Astrocyte of the spinal cord (primary cell): ENCODE data around the gene ECT2L.

Experiments
- DNase-seq: peaks from one replicate; pipeline ENCODE4 v3.0.0; 2011; ENCODE audit warnings: low read depth, low spot score
- H3K4me3 ChIP-seq: 2 replicates; pipeline ENCODE4 v1.5.1; 2011; ENCODE audit warnings: low read depth, mild to moderate bottlenecking, low read length, moderate library complexity
- in situ Hi-C: cut with HindIII; loops from 2 replicates; pipeline ENCODE4 v1.10.0; 2017; ENCODE audit warnings: low sequenced_read_pairs
- TF ChIP-seq, protein P1 (sequence below): IDR thresholded peaks from 2 replicates; pipeline ENCODE4 v1.5.1; 2012; ENCODE audit warnings: low read depth, mild to moderate bottlenecking, low read length, inconsistent platforms

Gene ECT2L

DNA sequence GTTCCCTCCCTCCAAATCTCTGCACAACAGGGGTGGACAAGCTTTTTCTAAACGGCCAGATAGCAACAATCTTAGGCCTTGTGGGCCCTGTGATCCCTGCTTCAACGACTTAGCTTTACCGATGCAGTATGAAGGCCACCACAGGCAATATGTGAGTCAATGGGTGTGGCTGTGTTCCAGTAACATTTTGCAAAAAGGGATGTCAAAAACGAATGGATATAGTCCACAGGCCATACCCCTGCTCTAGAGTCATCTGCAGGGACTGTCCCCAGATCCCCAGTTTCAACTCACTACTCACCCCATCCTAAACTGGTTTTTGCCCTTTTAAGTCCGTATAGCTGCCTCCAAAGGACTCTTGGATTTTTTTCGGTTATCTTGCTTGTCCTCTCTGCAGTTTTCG, 34.4 kb downstream of the ECT2L start:
- DNase-seq, result no peak
- TF ChIP-seq, protein P1, sequence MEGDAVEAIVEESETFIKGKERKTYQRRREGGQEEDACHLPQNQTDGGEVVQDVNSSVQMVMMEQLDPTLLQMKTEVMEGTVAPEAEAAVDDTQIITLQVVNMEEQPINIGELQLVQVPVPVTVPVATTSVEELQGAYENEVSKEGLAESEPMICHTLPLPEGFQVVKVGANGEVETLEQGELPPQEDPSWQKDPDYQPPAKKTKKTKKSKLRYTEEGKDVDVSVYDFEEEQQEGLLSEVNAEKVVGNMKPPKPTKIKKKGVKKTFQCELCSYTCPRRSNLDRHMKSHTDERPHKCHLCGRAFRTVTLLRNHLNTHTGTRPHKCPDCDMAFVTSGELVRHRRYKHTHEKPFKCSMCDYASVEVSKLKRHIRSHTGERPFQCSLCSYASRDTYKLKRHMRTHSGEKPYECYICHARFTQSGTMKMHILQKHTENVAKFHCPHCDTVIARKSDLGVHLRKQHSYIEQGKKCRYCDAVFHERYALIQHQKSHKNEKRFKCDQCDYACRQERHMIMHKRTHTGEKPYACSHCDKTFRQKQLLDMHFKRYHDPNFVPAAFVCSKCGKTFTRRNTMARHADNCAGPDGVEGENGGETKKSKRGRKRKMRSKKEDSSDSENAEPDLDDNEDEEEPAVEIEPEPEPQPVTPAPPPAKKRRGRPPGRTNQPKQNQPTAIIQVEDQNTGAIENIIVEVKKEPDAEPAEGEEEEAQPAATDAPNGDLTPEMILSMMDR, result no peak
- in situ Hi-C loops, result no loop called here
- no peak overlapping the region for H3K4me3 ChIP-seq

DNA sequence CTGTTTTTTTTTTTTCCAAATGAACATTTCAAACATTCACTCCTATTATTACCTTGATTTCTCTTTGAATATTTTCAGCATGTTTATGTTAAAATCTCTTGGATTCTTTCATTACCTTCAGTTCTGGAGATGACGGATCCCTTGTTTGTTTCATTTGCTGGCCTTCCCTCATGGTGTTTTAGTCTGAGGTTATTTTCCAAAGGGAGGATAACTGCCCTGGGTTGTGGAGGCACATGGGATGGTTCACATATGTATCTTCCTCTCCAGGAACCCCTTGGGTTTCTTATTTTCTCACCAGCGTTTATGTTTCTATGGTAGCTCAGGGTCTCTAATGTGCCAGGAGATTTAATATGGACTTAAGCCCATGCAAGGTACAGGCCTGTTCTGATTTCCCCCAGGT, 36.3 kb downstream of the ECT2L start:
- TF ChIP-seq, protein P1, result no peak
- H3K4me3 ChIP-seq, result no peak overlapping the region
- in situ Hi-C loops, result no loop called here
- DNase-seq, result no peak

DNA sequence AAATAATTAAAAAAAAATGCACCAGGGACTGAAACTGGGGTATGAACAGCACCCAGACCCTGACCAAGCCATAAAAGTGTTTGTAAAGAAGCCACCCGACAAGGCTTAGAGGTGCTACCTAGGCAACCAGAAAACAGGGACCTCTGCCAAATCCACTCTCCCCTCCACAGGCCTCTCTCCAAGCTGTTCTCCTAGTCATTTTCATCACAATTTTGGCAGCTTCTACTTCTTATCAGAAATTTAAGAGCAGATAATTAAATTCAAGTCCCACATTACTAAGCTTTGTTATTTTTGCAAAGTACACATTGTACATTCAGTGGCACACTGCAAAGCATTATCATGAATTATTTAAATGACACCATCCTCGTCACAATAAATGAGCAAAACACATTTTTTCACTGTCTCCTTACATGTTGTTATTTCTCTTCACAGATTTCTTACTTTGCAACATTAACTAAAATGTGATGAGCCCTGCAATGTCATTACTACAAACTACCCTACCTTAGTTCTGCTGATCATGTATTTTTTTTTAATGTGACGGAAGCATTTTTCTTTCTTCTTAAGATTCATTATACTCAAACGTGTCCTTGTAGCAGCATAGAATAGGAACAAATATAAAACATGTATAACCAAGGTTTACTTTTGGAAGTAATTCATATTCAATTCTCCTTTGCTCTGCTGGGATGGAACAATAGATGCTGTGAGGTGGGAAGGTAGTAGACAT, 38.1 kb downstream of the ECT2L start:
- in situ Hi-C loops, result no loop called here
- TF ChIP-seq, protein P1, result no peak
- no peak overlapping the region for H3K4me3 ChIP-seq
- DNase-seq, result peak; percentile 38

DNA sequence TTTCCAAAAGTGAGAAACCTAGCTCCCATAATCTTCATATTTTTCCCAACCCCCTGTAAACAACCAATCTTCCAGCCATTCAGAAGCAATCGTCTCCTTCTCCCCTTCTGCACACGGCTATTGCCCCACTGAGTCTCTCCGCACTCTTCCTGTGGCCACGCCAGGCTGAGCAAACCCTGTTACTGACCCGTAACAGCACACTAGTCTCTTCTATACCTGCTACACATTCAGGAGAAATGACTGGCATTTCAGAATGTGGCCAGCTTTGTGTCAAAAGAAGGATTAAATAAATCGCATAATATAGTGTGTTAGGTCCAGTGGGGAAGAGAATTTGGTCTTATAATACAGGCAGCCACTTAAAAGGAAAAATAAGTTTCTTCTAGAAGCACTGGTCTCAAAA, 41.4 kb downstream of the ECT2L start:
- TF ChIP-seq, protein P1, result no peak
- H3K4me3 ChIP-seq, result no peak overlapping the region
- no peak for DNase-seq
- in situ Hi-C loops, result no loop called here

DNA sequence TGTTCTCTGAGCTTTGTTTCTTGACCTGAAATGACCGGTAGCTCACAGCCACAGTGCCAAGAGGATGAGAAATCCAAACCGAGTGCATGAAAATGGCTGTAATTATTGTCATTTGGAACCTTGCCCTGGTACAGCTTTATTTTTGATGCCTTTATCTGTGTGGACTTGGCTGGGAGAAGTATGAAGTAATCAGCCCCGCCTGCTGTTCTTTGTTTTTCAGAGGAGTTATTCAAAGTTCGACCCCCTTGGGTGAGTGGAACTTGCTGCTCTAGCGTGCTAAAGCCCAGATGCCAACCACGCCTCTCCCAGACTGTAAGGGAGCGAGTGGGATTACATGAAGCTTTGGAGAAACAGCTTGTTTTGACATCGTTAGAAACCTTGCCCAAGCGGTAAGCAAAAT, 48.3 kb downstream of the ECT2L start:
- no peak overlapping the region for H3K4me3 ChIP-seq
- TF ChIP-seq, protein P1, result no peak
- DNase-seq, result peak; percentile 70
- in situ Hi-C loops, result no loop called here

DNA sequence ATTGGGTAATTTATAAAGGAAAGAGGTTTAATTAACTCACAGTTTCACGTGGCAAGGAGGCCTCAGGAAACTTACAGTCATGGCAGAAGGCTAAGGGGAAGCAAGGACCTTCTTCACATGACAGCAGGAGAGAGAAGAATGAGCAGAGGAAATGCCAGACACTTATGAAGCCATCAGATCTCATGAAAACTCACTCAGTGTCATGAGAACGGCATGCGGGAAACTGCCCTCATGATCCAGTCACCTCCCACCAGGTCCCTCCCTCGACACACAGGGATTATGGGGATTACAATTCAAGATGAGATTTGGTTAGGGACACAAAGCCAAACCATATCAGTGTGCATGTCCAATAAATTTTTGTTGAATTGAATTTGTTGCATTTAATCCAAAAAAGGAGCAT, 52.0 kb downstream of the ECT2L start:
- no peak for DNase-seq
- TF ChIP-seq, protein P1, result no peak
- in situ Hi-C loops, result no loop called here
- no peak overlapping the region for H3K4me3 ChIP-seq

DNA sequence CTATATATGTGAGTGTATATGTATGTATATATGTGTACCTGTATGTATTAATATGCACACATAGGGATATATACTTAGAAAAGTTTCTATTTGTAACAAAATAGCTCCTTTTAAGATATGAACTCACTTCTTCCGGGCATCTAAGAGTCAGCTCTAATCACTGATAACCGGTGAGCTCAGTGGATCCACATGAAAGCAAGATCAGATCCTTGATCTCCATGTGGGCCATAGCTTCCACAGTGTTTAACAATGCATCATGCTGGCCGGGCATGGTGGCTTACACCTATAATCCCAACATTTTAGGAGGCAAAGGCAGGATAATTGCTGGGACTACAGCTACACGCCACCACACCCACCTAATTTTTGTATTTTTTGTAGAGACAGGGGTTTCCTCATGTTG, 52.6 kb downstream of the ECT2L start:
- DNase-seq, result no peak
- TF ChIP-seq, protein P1, result no peak
- no peak overlapping the region for H3K4me3 ChIP-seq
- in situ Hi-C loops, result no loop called here
